Heart left ventricle (tissue), 16 donors: Measurements from ENCODE around the gene CASQ2. TPM values are rescaled to one million over a fixed set of nuclear protein-coding genes. Genes with fewer than 3 reads are reported as not detected.

Source experiments
- ATAC-seq, 4 donors: fragments of 200-7000 bp; cut with Tn5 transposase; one replicate each; pipeline ENCODE4 v1.9.1; 2020 to 2022; ENCODE audit warnings: moderate library complexity in 4 of 4, mild to moderate bottlenecking in 3 of 4, moderate number of reproducible peaks in 1 of 4
- DNase-seq, 5 donors: peaks; one replicate each; pipeline ENCODE4 v3.0.0-alpha.2; 2020
- H3K27ac ChIP-seq, 12 donors: fragments of 200-600 bp; sonication (generic) in 4 of 12; one replicate each; pipeline versions ENCODE4 v1.5.0 to v1.8.0; 2016 to 2022; ENCODE audit warnings: mild to moderate bottlenecking in 2 of 12
- H3K27me3 ChIP-seq, 9 donors: fragments of 200-600 bp; sonication (generic) in 2 of 9; one replicate each; pipeline versions ENCODE4 v1.5.1 to v1.8.0; 2016 to 2022; ENCODE audit warnings: mild to moderate bottlenecking in 3 of 9
- H3K36me3 ChIP-seq, 9 donors: fragments of 200-600 bp; sonication (generic) in 2 of 9; one replicate each; pipeline versions ENCODE4 v1.5.0 to v1.8.0; 2018 to 2022; ENCODE audit warnings: mild to moderate bottlenecking in 2 of 9
- H3K4me1 ChIP-seq, 12 donors: fragments of 200-600 bp; sonication (generic) in 4 of 12; one replicate each; pipeline versions ENCODE4 v1.5.0 to v1.8.0; 2016 to 2022; ENCODE audit warnings: mild to moderate bottlenecking in 3 of 12
- H3K4me3 ChIP-seq, 12 donors: fragments of 200-600 bp; sonication (generic) in 4 of 12; one replicate each; pipeline versions ENCODE4 v1.5.0 to v1.8.0; 2017 to 2022; ENCODE audit warnings: mild to moderate bottlenecking in 9 of 12, moderate library complexity in 4 of 12
- H3K9me3 ChIP-seq, 12 donors: fragments of 200-600 bp; sonication (generic) in 4 of 12; one replicate each; pipeline versions ENCODE4 v1.5.0 to v1.8.0; 2016 to 2022; ENCODE audit warnings: mild to moderate bottlenecking in 1 of 12
- CTCF ChIP-seq, 12 donors: fragments of 200-600 bp; sonication (generic) in 4 of 12; IDR thresholded peaks; one replicate each; pipeline versions ENCODE4 v1.5.0 to v1.8.0; 2018 to 2022; ENCODE audit warnings: antibody characterized with exemption in 12 of 12, mild to moderate bottlenecking in 5 of 12
- POLR2A ChIP-seq, 2 donors: fragments of 450-650 bp; IDR thresholded peaks; one replicate each; pipeline ENCODE4 v1.6.1; 2017; ENCODE audit warnings: antibody characterized with exemption in 2 of 2, mild to moderate bottlenecking in 2 of 2, moderate library complexity in 2 of 2
- WGBS, 4 donors: extraction: QIAGEN DNeasy Blood & Tissue Kit in 2 of 4; methylation state at CpG; one replicate each; pipeline versions ENCODE4 v1.1.5 to v1.1.7; 2013 to 2018; 5-methylcytosine and 5-hydroxymethylcytosine counted together
- intact Hi-C, 10 donors: fragments of 100-400 bp; cut with DNase I; formaldehyde crosslinking; loops; one replicate each; pipeline versions ENCODE4 v1.11.1 to v1.14.2; 2022
- polyA plus RNA-seq, 2 donors: library from polyadenylated mRNA; stranded (reverse); fragments of 200-250 nt; gene quantifications; one replicate each; pipeline ENCODE4 v1.2.3, GENCODE V29; 2013
- total RNA-seq, 9 donors: library from RNA; depleted of rRNA in 2 of 9; stranded (reverse); fragments of >200 nt in 2 of 9; fragmentation: NEBNext Ultra II Directional in 3 of 9; extraction: Animal tissue kit (Norgen Biotek cat#: 25700) in 3 of 9; gene quantifications; one replicate each; pipeline versions ENCODE4 v1.1.0 to v1.2.4, GENCODE V29; 2016 to 2023
- donor health status: ischemic (EF 13 %, LVEDD 7.1; RV severe dilation, severe dysfunction).
- donor health status: healthy with polysubstance abuse.
- donor health status: DM: no; HTN: yes; CAD: no.
- donor health status: DM: no; HTN: no; CAD: no.
- donor health status: ischemic (EF 25% LVEDD 6.9; RV normal size, moderate dysfunction).
- donor health status: ischemic (EF 25% LVEDD 5.7; RV mildly dilated, moderate dysfunction).
- donor health status: healthy.
- donor health status: DM: yes; HTN: yes; CAD: no.
- donor health status: ischemic (EF 35%, LVEDD 5.7; RV mildly dilated, moderate dysfunction).
- donor health status: nonischemic (EF 11% LVEDD 7.7; RV severe dilation, severe dysfunction).
- donor health status: DM: yes; HTN: yes; CAD: no.
- donor health status: PGD.
- donor health status: ischemic (EF 29% LVEDD 5.4; RV normal size, mild dysfunction).
- donor health status: nonischemic (EF 23%, LVEDD 6.1; RV moderate dilation, normal function).

Gene CASQ2
- total and polyA plus RNA-seq, 11 donors: 444 to 1,692 (median 895) TPM

- no peaks in the 10 kb centered on the region for H3K9me3 ChIP-seq
- 94 to 98% (median 96%) methylated on average over 1 of the region's 1 CpG for WGBS, 4 donors
- no peak overlapping the region for H3K27ac ChIP-seq
- H3K4me1 ChIP-seq: peaks cover 0 to 25% (median 1%) of the 10 kb centered on the region in 12 donors
- peak in 1 of 4 donors; percentile 48 for ATAC-seq
- H3K36me3 ChIP-seq: no peaks in the 10 kb centered on the region
- no peak for DNase-seq
- TF ChIP-seq POLR2A (IDR thresholded peaks at IDR 0.05): no peak
- no peak for TF ChIP-seq CTCF (IDR thresholded peaks at IDR 0.05)
- no peaks in the 10 kb centered on the region for H3K27me3 ChIP-seq
- intact Hi-C loops: loop anchor here in 2 of 10 donors (10.0 kb wide), 3 partner anchors 171 to 671 kb away; no protein-coding TSS in a partner anchor
- H3K4me3 ChIP-seq: no peak overlapping the region
Measured at GRCh38 chr1:115813727-115814126, 45.2 kb upstream of the CASQ2 start.

GRCh38 chr1:115811140-115811828 is 42.8 kb upstream of the CASQ2 start:
- Histone ChIP-seq H3K27ac (no peak overlapping the region), H3K4me1 (peaks cover 0 to 25% (median 3%) of the 10 kb centered on the region in 12 donors), H3K27me3 (no peaks in the 10 kb centered on the region), H3K36me3 (no peaks in the 10 kb centered on the region), H3K9me3 (no peaks in the 10 kb centered on the region), H3K4me3 (no peak overlapping the region)
- intact Hi-C loops: loop anchor here in 3 of 10 donors (2.0 to 10.0 kb wide), 4 partner anchors 174 to 674 kb away; no protein-coding TSS in a partner anchor
- 51 to 61% (median 56%) methylated on average over 3 of the region's 3 CpGs for WGBS, 4 donors
- TF ChIP-seq CTCF (IDR thresholded peaks at IDR 0.05) (no peak), POLR2A (IDR thresholded peaks at IDR 0.05) (no peak)
- DNase-seq (no peak), ATAC-seq (peak in 2 of 4 donors; percentile 11 to 21)

GRCh38 chr1:115810609-115811008 is 42.1 kb upstream of the CASQ2 start:
- Histone ChIP-seq H3K4me1 (peaks cover 0 to 18% (median 0%) of the 10 kb centered on the region in 12 donors), H3K4me3 (no peak overlapping the region), H3K27me3 (no peaks in the 10 kb centered on the region), H3K9me3 (no peaks in the 10 kb centered on the region), H3K36me3 (no peaks in the 10 kb centered on the region), H3K27ac (no peak overlapping the region)
- no peak for TF ChIP-seq POLR2A (IDR thresholded peaks at IDR 0.05)
- no peak for TF ChIP-seq CTCF (IDR thresholded peaks at IDR 0.05)
- DNase-seq (no peak), ATAC-seq (peak in 2 of 4 donors; percentile 16 to 25)
- intact Hi-C loops: loop anchor here in 3 of 10 donors (2.0 to 10.0 kb wide), 4 partner anchors 174 to 674 kb away; no protein-coding TSS in a partner anchor
- 76 to 87% (median 81%) methylated on average over 2 of the region's 2 CpGs for WGBS, 4 donors

GRCh38 chr1:115809847-115810246 is 41.3 kb upstream of the CASQ2 start:
- no peak for ATAC-seq
- peaks cover 0 to 1% (median 0%) of the 10 kb centered on the region in 9 donors for H3K27me3 ChIP-seq
- H3K36me3 ChIP-seq: no peaks in the 10 kb centered on the region
- TF ChIP-seq CTCF (IDR thresholded peaks at IDR 0.05) (no peak), POLR2A (IDR thresholded peaks at IDR 0.05) (no peak)
- intact Hi-C loops: loop anchor here in 9 of 10 donors (2.0 to 10.0 kb wide), 11 partner anchors 72 to 685 kb away; partner anchors contain the start of gene SLC22A15 (in 2 of the 9)
- no peak overlapping the region for H3K4me3 ChIP-seq
- no peaks in the 10 kb centered on the region for H3K9me3 ChIP-seq
- no peak overlapping the region for H3K27ac ChIP-seq
- DNase-seq: no peak
- H3K4me1 ChIP-seq: peaks cover 0 to 11% (median 0%) of the 10 kb centered on the region in 12 donors
- WGBS, 4 donors: 64 to 70% (median 70%) methylated on average over 2 of the region's 2 CpGs
